ENCODE measurements around the gene LMNB1. TPM values are rescaled to one million over a fixed set of nuclear protein-coding genes. Genes with fewer than 3 reads are reported as not detected.

Gene LMNB1
- total RNA-seq, 1 experiment from 2014 or later, result 134 TPM

Other genes with a start within 250 kb of the LMNB1 start
- gene ALDH7A1, start 181.9 kb upstream of the LMNB1 start, total RNA-seq (2014; rRNA removed; shearing (Covaris generic)), result 15.6 and 30.3 TPM in 2 replicates
- gene PHAX, start 176.2 kb upstream of the LMNB1 start, total RNA-seq (2014; rRNA removed; shearing (Covaris generic)), result 55.4 and 57.4 TPM in 2 replicates